HEK293 (cell line): ENCODE results near the gene ABR.

ENCODE experiments used
- MYNN ChIP-seq: fragments of 450-650 bp; formaldehyde crosslinking; IDR thresholded peaks from 2 replicates; pipeline ENCODE4 v1.5.1; 2016; ENCODE audit warnings: missing biosample characterization, missing genetic modification characterization, borderline replicate concordance
- SALL2 ChIP-seq: fragments of 450-650 bp; formaldehyde crosslinking; IDR thresholded peaks from 2 replicates; pipeline ENCODE4 v1.5.0; 2017; ENCODE audit warnings: missing biosample characterization, mild to moderate bottlenecking, missing genetic modification characterization, borderline replicate concordance
- ZFP37 ChIP-seq: fragments of 450-650 bp; formaldehyde crosslinking; IDR thresholded peaks from 2 replicates; pipeline ENCODE4 v1.5.1; 2016; ENCODE audit warnings: missing biosample characterization, missing genetic modification characterization
- ZNF585B ChIP-seq: fragments of 450-650 bp; formaldehyde crosslinking; IDR thresholded peaks from 2 replicates; pipeline ENCODE4 v1.5.1; 2016; ENCODE audit warnings: missing biosample characterization, missing genetic modification characterization

GRCh38 chr17:1108765-1109605, 70.8 kb downstream of the ABR start:
- no peak for TF ChIP-seq SALL2 (tag by site-specific recombination)
- no peak for TF ChIP-seq MYNN
- TF ChIP-seq ZNF585B (tag by site-specific recombination), result no peak
- no peak for TF ChIP-seq ZFP37 (tag by site-specific recombination)
